ENCODE measurements around the gene ACTC1. TPM values are rescaled to one million over a fixed set of nuclear protein-coding genes. Genes with fewer than 3 reads are reported as not detected.

ACTC1 gene
- total RNA-seq, 1 experiment from 2014 or later = not detected

DNA sequence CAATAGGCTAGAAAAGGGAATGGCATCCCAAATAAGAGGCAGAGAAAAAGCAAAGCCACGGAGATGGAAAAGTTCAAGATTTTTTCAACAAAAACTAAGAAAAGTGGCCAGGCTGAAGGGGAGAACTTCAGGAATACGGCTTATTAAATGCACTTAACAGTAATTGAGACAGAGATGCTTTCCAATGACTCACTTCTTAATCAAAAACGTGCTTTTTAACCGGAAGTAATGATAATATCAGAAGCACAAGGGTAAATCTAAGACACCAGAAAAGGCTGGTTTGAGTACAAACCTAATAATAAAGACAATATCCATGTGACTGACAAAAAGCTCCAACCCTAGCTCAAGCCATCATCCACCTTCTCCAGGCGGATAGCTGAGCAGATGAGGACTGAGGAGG lies 24.8 kb upstream of the ACTC1 start:
- TF ChIP-seq, protein P1, sequence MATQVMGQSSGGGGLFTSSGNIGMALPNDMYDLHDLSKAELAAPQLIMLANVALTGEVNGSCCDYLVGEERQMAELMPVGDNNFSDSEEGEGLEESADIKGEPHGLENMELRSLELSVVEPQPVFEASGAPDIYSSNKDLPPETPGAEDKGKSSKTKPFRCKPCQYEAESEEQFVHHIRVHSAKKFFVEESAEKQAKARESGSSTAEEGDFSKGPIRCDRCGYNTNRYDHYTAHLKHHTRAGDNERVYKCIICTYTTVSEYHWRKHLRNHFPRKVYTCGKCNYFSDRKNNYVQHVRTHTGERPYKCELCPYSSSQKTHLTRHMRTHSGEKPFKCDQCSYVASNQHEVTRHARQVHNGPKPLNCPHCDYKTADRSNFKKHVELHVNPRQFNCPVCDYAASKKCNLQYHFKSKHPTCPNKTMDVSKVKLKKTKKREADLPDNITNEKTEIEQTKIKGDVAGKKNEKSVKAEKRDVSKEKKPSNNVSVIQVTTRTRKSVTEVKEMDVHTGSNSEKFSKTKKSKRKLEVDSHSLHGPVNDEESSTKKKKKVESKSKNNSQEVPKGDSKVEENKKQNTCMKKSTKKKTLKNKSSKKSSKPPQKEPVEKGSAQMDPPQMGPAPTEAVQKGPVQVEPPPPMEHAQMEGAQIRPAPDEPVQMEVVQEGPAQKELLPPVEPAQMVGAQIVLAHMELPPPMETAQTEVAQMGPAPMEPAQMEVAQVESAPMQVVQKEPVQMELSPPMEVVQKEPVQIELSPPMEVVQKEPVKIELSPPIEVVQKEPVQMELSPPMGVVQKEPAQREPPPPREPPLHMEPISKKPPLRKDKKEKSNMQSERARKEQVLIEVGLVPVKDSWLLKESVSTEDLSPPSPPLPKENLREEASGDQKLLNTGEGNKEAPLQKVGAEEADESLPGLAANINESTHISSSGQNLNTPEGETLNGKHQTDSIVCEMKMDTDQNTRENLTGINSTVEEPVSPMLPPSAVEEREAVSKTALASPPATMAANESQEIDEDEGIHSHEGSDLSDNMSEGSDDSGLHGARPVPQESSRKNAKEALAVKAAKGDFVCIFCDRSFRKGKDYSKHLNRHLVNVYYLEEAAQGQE (IDR thresholded peaks at IDR 0.05; ENCODE audit: insufficient read depth in 1 of 2, low read depth in 2 of 2, low read length in 1 of 2) = no peak
- TF ChIP-seq, protein P2, sequence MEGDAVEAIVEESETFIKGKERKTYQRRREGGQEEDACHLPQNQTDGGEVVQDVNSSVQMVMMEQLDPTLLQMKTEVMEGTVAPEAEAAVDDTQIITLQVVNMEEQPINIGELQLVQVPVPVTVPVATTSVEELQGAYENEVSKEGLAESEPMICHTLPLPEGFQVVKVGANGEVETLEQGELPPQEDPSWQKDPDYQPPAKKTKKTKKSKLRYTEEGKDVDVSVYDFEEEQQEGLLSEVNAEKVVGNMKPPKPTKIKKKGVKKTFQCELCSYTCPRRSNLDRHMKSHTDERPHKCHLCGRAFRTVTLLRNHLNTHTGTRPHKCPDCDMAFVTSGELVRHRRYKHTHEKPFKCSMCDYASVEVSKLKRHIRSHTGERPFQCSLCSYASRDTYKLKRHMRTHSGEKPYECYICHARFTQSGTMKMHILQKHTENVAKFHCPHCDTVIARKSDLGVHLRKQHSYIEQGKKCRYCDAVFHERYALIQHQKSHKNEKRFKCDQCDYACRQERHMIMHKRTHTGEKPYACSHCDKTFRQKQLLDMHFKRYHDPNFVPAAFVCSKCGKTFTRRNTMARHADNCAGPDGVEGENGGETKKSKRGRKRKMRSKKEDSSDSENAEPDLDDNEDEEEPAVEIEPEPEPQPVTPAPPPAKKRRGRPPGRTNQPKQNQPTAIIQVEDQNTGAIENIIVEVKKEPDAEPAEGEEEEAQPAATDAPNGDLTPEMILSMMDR (IDR thresholded peaks at IDR 0.05) = no peak
- TF ChIP-seq TCF7L2 (IDR thresholded peaks at IDR 0.05; ENCODE audit: low read depth, low read length) (no peak), SIN3A (IDR thresholded peaks at IDR 0.05; ENCODE audit: borderline replicate concordance, insufficient read depth, low read depth, low read length) (no peak), POLR2AphosphoS5 (IDR thresholded peaks at IDR 0.05; ENCODE audit: low read depth, low read length) (no peak)
- no peak overlapping the region for H3K4me3 ChIP-seq (ENCODE audit: low read depth in 2 of 2, low read length in 2 of 2)
- H3K27me3 ChIP-seq (ENCODE audit: control insufficient read depth, insufficient read depth, low read length) = no peaks in the 10 kb centered on the region
- POLR2A ChIA-PET = no interaction called here
- no TSS peak for BruUV-seq (replicated peaks)
- intact Hi-C loops (cut with micrococcal nuclease; ENCODE audit: unreplicated experiment) = loop anchor here (10.0 kb wide), 1 partner anchor 205 kb away; no protein-coding TSS in a partner anchor
- DNase-seq (ENCODE audit: low read depth, low spot score) (no peak), ATAC-seq (no peak)
- CTCF ChIA-PET = no interaction called here
- H3K36me3 ChIP-seq (ENCODE audit: control insufficient read depth, insufficient read depth, low read length) = no peaks in the 10 kb centered on the region
- no peak overlapping the region for H3K27ac ChIP-seq (ENCODE audit: low read length)
- H3K9me3 ChIP-seq (ENCODE audit: control insufficient read depth, insufficient read depth, low read depth, low read length) = no peaks in the 10 kb centered on the region
- no peaks in the 10 kb centered on the region for H3K4me1 ChIP-seq (ENCODE audit: control insufficient read depth, insufficient read depth, low read length)
- in situ Hi-C loops (cut with HindIII; ENCODE audit: low pct_unique_long_range_greater_than_20kb, low sequenced_read_pairs) = no loop called here

DNA sequence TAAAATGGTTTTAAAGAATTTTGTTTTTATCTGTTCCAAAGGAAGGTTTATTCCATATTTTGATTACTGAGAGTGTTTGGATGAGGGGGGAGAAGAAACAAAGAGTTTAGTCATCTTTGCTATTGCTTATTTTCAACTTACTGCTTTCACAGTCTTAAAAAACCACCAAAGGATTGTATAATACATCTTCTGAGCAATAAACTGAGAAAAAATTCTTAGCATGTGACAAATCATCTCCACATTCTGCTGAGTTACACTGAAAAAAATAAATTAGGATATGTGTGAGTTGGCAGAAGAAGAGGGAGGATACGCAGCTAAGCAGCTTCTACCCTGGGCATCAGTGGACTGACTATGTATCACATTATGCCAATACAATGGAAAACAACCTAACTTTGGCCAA lies 23.2 kb upstream of the ACTC1 start:
- ATAC-seq (no peak), DNase-seq (ENCODE audit: low read depth, low spot score) (no peak)
- in situ Hi-C loops (cut with HindIII; ENCODE audit: low pct_unique_long_range_greater_than_20kb, low sequenced_read_pairs) (no loop called here), intact Hi-C loops (cut with micrococcal nuclease; ENCODE audit: unreplicated experiment) (no loop called here)
- TF ChIP-seq SIN3A (IDR thresholded peaks at IDR 0.05; ENCODE audit: borderline replicate concordance, insufficient read depth, low read depth, low read length) = no peak
- TF ChIP-seq, protein P2 (IDR thresholded peaks at IDR 0.05) = no peak
- no peak for TF ChIP-seq POLR2AphosphoS5 (IDR thresholded peaks at IDR 0.05; ENCODE audit: low read depth, low read length)
- no peak for TF ChIP-seq TCF7L2 (IDR thresholded peaks at IDR 0.05; ENCODE audit: low read depth, low read length)
- TF ChIP-seq, protein P1 (IDR thresholded peaks at IDR 0.05; ENCODE audit: insufficient read depth in 1 of 2, low read depth in 2 of 2, low read length in 1 of 2) = no peak
- no peak overlapping the region for H3K27ac ChIP-seq (ENCODE audit: low read length)
- no peaks in the 10 kb centered on the region for H3K9me3 ChIP-seq (ENCODE audit: control insufficient read depth, insufficient read depth, low read depth, low read length)
- CTCF ChIA-PET = interaction anchor here (0.7 kb wide), 1 partner anchor 737 kb away, joined by 15 read pairs; no protein-coding TSS in a partner anchor
- no TSS peak for BruUV-seq (replicated peaks)
- H3K4me3 ChIP-seq (ENCODE audit: low read depth in 2 of 2, low read length in 2 of 2) = no peak overlapping the region
- POLR2A ChIA-PET = interaction anchor here (0.7 kb wide), 1 partner anchor 934 kb away, joined by 14 read pairs; no protein-coding TSS in a partner anchor
- H3K36me3 ChIP-seq (ENCODE audit: control insufficient read depth, insufficient read depth, low read length) = no peaks in the 10 kb centered on the region
- no peaks in the 10 kb centered on the region for H3K27me3 ChIP-seq (ENCODE audit: control insufficient read depth, insufficient read depth, low read length)
- no peaks in the 10 kb centered on the region for H3K4me1 ChIP-seq (ENCODE audit: control insufficient read depth, insufficient read depth, low read length)

Data from Panc1 (cell line).